ENCODE data around the gene GALNTL6.
"Not testable (repeated sequence)": the region's sequence is repeated elsewhere in the genome, so short reads cannot be mapped to it uniquely, and the experiment has no call there.

Gene GALNTL6

DNA sequence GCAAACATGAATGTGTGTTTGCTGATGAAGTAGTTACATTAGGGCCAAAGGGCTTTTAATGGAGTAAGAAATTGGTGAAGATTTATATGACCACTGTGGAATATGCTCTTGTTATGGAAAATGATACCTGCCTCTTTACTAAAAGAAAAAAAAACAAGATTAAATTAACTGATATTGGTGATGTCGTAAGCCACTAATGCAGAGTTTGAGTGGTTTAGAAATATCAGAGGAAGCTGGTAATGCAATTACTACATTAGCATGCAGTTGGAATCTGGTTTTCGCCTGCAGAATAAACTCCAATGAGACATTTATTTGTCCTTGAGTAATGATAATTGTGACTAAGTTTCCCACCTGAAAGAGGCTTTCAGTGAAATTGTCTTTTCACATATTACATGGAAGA lies 597.9 kb downstream of the GALNTL6 start:
- H3K27ac ChIP-seq (ENCODE audit: low read length, poor library complexity, severe bottlenecking), result no peak overlapping the region
- H4K8ac ChIP-seq (ENCODE audit: low read length), result no peak overlapping the region
- H3K36me3 ChIP-seq (ENCODE audit: control insufficient read depth in 1 of 2, insufficient read depth in 2 of 2, low read depth in 1 of 2, low read length in 2 of 2), result no peaks in the 10 kb centered on the region
- H4K91ac ChIP-seq (ENCODE audit: low read length), result no peak overlapping the region
- no peak overlapping the region for H2AFZ ChIP-seq (ENCODE audit: low read depth, low read length)
- no peaks in the 10 kb centered on the region for H3K4me1 ChIP-seq (ENCODE audit: control insufficient read depth, insufficient read depth, low read depth, low read length)
- H2BK5ac ChIP-seq (ENCODE audit: low read depth, low read length, poor library complexity, severe bottlenecking), result no peak overlapping the region
- H2BK12ac ChIP-seq (ENCODE audit: low read length in 2 of 2), result no peak overlapping the region
- H3K4me3 ChIP-seq (ENCODE audit: insufficient read depth in 1 of 2, low read depth in 1 of 2, low read length in 2 of 2), result no peak overlapping the region
- no peak overlapping the region for H3K4me2 ChIP-seq (ENCODE audit: low read length, poor library complexity, severe bottlenecking)
- 97% methylated on average over 2 of the region's 2 CpGs for WGBS
- H2BK120ac ChIP-seq (ENCODE audit: low read depth, low read length), result no peak overlapping the region
- no peak overlapping the region for H3K4ac ChIP-seq (ENCODE audit: low read depth in 1 of 2, low read length in 2 of 2)
- peak; percentile 1 for DNase-seq
- no peak overlapping the region for H3K9ac ChIP-seq (ENCODE audit: low read length)
- H2BK15ac ChIP-seq (ENCODE audit: low read depth, poor library complexity, severe bottlenecking), result no peak overlapping the region
- H2AK5ac ChIP-seq (ENCODE audit: low read length, severe bottlenecking), result no peak overlapping the region
- no peaks in the 10 kb centered on the region for H3K9me3 ChIP-seq (ENCODE audit: control insufficient read depth, low read length)
- H3K27me3 ChIP-seq (ENCODE audit: control insufficient read depth in 1 of 2, insufficient read depth in 1 of 2, low read length in 2 of 2), result no peaks in the 10 kb centered on the region
- no peak overlapping the region for H3K18ac ChIP-seq (ENCODE audit: low read depth in 1 of 2, low read length in 2 of 2)
- H3K14ac ChIP-seq (ENCODE audit: low read length in 2 of 2), result no peak overlapping the region
- no peak overlapping the region for H3K23ac ChIP-seq (ENCODE audit: low read length in 2 of 2)
- H3K79me1 ChIP-seq (replicated peaks; ENCODE audit: low read length, poor library complexity, severe bottlenecking), result no peaks in the 10 kb centered on the region

DNA sequence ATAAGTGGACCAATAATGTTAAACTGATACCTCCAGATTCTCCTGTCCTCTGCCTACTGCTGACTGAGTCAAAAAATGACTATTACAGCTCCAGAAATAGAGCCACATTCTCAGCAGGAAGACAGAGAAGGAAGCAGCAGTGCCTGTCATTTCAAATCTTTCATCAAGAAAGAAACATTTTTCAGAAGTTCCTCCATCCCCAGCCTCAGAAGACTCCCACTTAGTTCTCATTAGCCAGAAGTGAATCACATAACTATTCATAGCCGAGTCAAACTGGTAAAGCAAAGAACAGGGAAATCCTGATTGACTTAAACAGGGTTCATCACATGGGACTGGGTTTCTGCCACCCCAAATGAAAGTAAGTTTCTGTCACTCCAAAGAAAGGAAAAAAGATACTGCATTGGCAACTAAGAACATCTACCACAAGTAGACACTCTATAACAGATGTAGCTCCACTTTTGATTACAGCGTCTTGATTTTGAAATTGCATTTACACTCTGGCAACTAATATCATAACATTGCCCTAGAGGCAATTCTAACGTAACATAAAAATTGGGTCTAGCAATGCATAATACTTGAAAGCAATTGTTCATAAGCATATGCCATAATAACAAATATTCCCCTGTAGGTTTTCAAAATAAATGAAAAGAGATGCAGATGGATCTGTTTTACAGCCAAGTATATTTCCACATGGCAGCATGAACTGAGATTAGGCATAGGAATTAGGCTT lies 599.8 kb downstream of the GALNTL6 start:
- Histone ChIP-seq H2BK5ac (ENCODE audit: low read depth, low read length, poor library complexity, severe bottlenecking) (no peak overlapping the region), H3K9ac (ENCODE audit: low read length) (no peak overlapping the region), H2BK120ac (ENCODE audit: low read depth, low read length) (no peak overlapping the region), H3K4me3 (ENCODE audit: insufficient read depth in 1 of 2, low read depth in 1 of 2, low read length in 2 of 2) (no peak overlapping the region), H4K91ac (ENCODE audit: low read length) (no peak overlapping the region), H3K4ac (ENCODE audit: low read depth in 1 of 2, low read length in 2 of 2) (no peak overlapping the region), H3K14ac (ENCODE audit: low read length in 2 of 2) (no peak overlapping the region), H3K9me3 (ENCODE audit: control insufficient read depth, low read length) (no peaks in the 10 kb centered on the region), H3K4me2 (ENCODE audit: low read length, poor library complexity, severe bottlenecking) (no peak overlapping the region), H3K23ac (ENCODE audit: low read length in 2 of 2) (no peak overlapping the region), H4K8ac (ENCODE audit: low read length) (no peak overlapping the region), H3K4me1 (ENCODE audit: control insufficient read depth, insufficient read depth, low read depth, low read length) (no peaks in the 10 kb centered on the region), H2BK15ac (ENCODE audit: low read depth, poor library complexity, severe bottlenecking) (no peak overlapping the region), H3K79me1 (replicated peaks; ENCODE audit: low read length, poor library complexity, severe bottlenecking) (no peaks in the 10 kb centered on the region), H3K27ac (ENCODE audit: low read length, poor library complexity, severe bottlenecking) (no peak overlapping the region), H2BK12ac (ENCODE audit: low read length in 2 of 2) (no peak overlapping the region), H2AFZ (ENCODE audit: low read depth, low read length) (no peak overlapping the region), H3K18ac (ENCODE audit: low read depth in 1 of 2, low read length in 2 of 2) (no peak overlapping the region), H3K27me3 (ENCODE audit: control insufficient read depth in 1 of 2, insufficient read depth in 1 of 2, low read length in 2 of 2) (no peaks in the 10 kb centered on the region), H2AK5ac (ENCODE audit: low read length, severe bottlenecking) (no peak overlapping the region), H3K36me3 (ENCODE audit: control insufficient read depth in 1 of 2, insufficient read depth in 2 of 2, low read depth in 1 of 2, low read length in 2 of 2) (no peaks in the 10 kb centered on the region)
- WGBS, result 83% methylated on average over 2 of the region's 3 CpGs
- no peak for DNase-seq

DNA sequence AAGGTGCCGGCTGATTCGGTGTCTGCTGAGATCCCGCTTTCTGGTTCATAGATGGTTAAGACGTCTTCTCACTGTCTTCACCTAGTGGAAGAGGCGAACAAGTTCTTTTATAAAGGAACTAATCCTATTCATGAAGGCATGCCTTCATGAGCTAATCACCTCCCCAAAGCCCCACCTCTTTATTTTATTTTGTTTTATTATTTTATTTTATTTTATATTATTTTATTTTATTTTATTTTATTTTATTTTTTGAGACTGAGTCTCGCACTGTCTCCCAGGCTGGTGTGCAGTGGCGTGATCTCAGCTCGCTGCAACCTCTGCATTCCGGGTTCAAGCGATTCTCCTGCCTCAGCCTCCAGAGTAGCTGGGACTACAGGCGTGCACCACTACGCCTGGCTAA lies 615.8 kb downstream of the GALNTL6 start:
- H3K27ac ChIP-seq (ENCODE audit: low read length, poor library complexity, severe bottlenecking); H4K8ac ChIP-seq (ENCODE audit: low read length); H3K9me3 ChIP-seq (ENCODE audit: control insufficient read depth, low read length); H2AK5ac ChIP-seq (ENCODE audit: low read length, severe bottlenecking); H3K4me3 ChIP-seq (ENCODE audit: insufficient read depth in 1 of 2, low read depth in 1 of 2, low read length in 2 of 2); H2AFZ ChIP-seq (ENCODE audit: low read depth, low read length); H3K14ac ChIP-seq (ENCODE audit: low read length in 2 of 2); H3K18ac ChIP-seq (ENCODE audit: low read depth in 1 of 2, low read length in 2 of 2); H4K91ac ChIP-seq (ENCODE audit: low read length); H2BK5ac ChIP-seq (ENCODE audit: low read depth, low read length, poor library complexity, severe bottlenecking); H2BK15ac ChIP-seq (ENCODE audit: low read depth, poor library complexity, severe bottlenecking); H3K4me1 ChIP-seq (ENCODE audit: control insufficient read depth, insufficient read depth, low read depth, low read length); H3K23ac ChIP-seq (ENCODE audit: low read length in 2 of 2); H3K36me3 ChIP-seq (ENCODE audit: control insufficient read depth in 1 of 2, insufficient read depth in 2 of 2, low read depth in 1 of 2, low read length in 2 of 2); H3K4ac ChIP-seq (ENCODE audit: low read depth in 1 of 2, low read length in 2 of 2); DNase-seq; H3K79me1 ChIP-seq (replicated peaks; ENCODE audit: low read length, poor library complexity, severe bottlenecking); H3K4me2 ChIP-seq (ENCODE audit: low read length, poor library complexity, severe bottlenecking); H3K9ac ChIP-seq (ENCODE audit: low read length); H3K27me3 ChIP-seq (ENCODE audit: control insufficient read depth in 1 of 2, insufficient read depth in 1 of 2, low read length in 2 of 2); H2BK12ac ChIP-seq (ENCODE audit: low read length in 2 of 2); H2BK120ac ChIP-seq (ENCODE audit: low read depth, low read length): not testable (repeated sequence)
- WGBS, result 96% methylated on average over 12 of the region's 12 CpGs

DNA sequence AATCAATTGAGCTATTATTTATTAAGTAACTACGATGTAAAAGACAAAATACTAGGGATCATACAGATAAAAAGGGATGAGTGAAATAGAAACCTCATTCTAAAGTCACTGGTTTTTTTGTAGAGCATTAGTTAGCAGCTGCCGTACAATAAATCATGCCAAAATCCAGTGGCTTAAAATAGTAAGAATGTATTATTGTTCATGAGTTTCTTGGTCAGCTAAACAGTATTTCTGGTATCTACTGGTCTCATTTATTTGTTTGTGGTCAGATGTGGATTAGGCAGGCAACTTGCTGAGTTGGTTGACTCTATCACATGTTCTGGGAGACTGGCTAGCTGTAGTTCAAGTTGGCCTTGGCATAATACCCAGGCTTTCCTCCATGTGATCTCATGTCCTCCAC lies 667.3 kb downstream of the GALNTL6 start:
- H3K4me3 ChIP-seq (ENCODE audit: insufficient read depth in 1 of 2, low read depth in 1 of 2, low read length in 2 of 2), result no peak overlapping the region
- H2AK5ac ChIP-seq (ENCODE audit: low read length, severe bottlenecking), result no peak overlapping the region
- DNase-seq, result peak; percentile 21
- no peak overlapping the region for H3K4ac ChIP-seq (ENCODE audit: low read depth in 1 of 2, low read length in 2 of 2)
- no peak overlapping the region for H2BK5ac ChIP-seq (ENCODE audit: low read depth, low read length, poor library complexity, severe bottlenecking)
- H2AFZ ChIP-seq (ENCODE audit: low read depth, low read length), result no peak overlapping the region
- no peaks in the 10 kb centered on the region for H3K27me3 ChIP-seq (ENCODE audit: control insufficient read depth in 1 of 2, insufficient read depth in 1 of 2, low read length in 2 of 2)
- H3K27ac ChIP-seq (ENCODE audit: low read length, poor library complexity, severe bottlenecking), result no peak overlapping the region
- H3K4me1 ChIP-seq (ENCODE audit: control insufficient read depth, insufficient read depth, low read depth, low read length), result no peaks in the 10 kb centered on the region
- H3K36me3 ChIP-seq (ENCODE audit: control insufficient read depth in 1 of 2, insufficient read depth in 2 of 2, low read depth in 1 of 2, low read length in 2 of 2), result no peaks in the 10 kb centered on the region
- no peak overlapping the region for H3K9ac ChIP-seq (ENCODE audit: low read length)
- no peak overlapping the region for H3K4me2 ChIP-seq (ENCODE audit: low read length, poor library complexity, severe bottlenecking)
- H2BK15ac ChIP-seq (ENCODE audit: low read depth, poor library complexity, severe bottlenecking), result no peak overlapping the region
- 98% methylated on average over 2 of the region's 2 CpGs for WGBS
- H2BK120ac ChIP-seq (ENCODE audit: low read depth, low read length), result no peak overlapping the region
- no peaks in the 10 kb centered on the region for H3K79me1 ChIP-seq (replicated peaks; ENCODE audit: low read length, poor library complexity, severe bottlenecking)
- no peak overlapping the region for H3K14ac ChIP-seq (ENCODE audit: low read length in 2 of 2)
- H3K18ac ChIP-seq (ENCODE audit: low read depth in 1 of 2, low read length in 2 of 2), result no peak overlapping the region
- no peak overlapping the region for H3K23ac ChIP-seq (ENCODE audit: low read length in 2 of 2)
- no peak overlapping the region for H4K91ac ChIP-seq (ENCODE audit: low read length)
- no peak overlapping the region for H2BK12ac ChIP-seq (ENCODE audit: low read length in 2 of 2)
- H4K8ac ChIP-seq (ENCODE audit: low read length), result no peak overlapping the region
- H3K9me3 ChIP-seq (ENCODE audit: control insufficient read depth, low read length), result no peaks in the 10 kb centered on the region
